Sigmoid colon (tissue), 7 donors: ENCODE results near the gene HSD17B8. TPM values are rescaled to one million over a fixed set of nuclear protein-coding genes. Genes with fewer than 3 reads are reported as not detected.

ENCODE experiments used
- DNase-seq: peaks from one replicate; pipeline ENCODE4 v3.0.0-alpha.2; 2019
- H3K27ac ChIP-seq, 4 donors: fragments of 200-600 bp; sonication (generic); one replicate each; pipeline ENCODE4 v1.5.1; 2016 to 2019; ENCODE audit warnings: mild to moderate bottlenecking in 1 of 4
- H3K27me3 ChIP-seq, 3 donors: fragments of 200-600 bp; sonication (generic); one replicate each; pipeline ENCODE4 v1.5.1; 2019; ENCODE audit warnings: mild to moderate bottlenecking in 1 of 3
- H3K36me3 ChIP-seq, 4 donors: fragments of 200-600 bp; sonication (generic); one replicate each; pipeline ENCODE4 v1.5.1; 2016 to 2019
- H3K4me1 ChIP-seq, 4 donors: fragments of 200-600 bp; sonication (generic); one replicate each; pipeline ENCODE4 v1.5.1; 2017 to 2019
- H3K4me3 ChIP-seq, 4 donors: fragments of 200-600 bp; sonication (generic); one replicate each; pipeline ENCODE4 v1.5.1; 2017 to 2019; ENCODE audit warnings: mild to moderate bottlenecking in 2 of 4, moderate library complexity in 1 of 4
- H3K9me3 ChIP-seq, 4 donors: fragments of 200-600 bp in 3 of 4; sonication (generic) in 3 of 4; one replicate each; pipeline versions ENCODE4 v1.5.1 to v1.6.1; 2013 to 2019
- CTCF ChIP-seq, 4 experiments: fragments of 450-650 bp in 3 of 4; fragments of 200-600 bp in 1 of 4; IDR thresholded peaks; one replicate each; pipeline ENCODE4 v1.5.1; 2016 to 2019; ENCODE audit warnings: antibody characterized with exemption in 4 of 4, mild to moderate bottlenecking in 3 of 4, moderate library complexity in 2 of 4
- EP300 ChIP-seq, 4 donors: sonication (generic); formaldehyde crosslinking; IDR thresholded peaks; one replicate each; pipeline ENCODE4 v1.6.1; 2017; ENCODE audit warnings: antibody characterized with exemption in 4 of 4
- POLR2A ChIP-seq, 2 donors: fragments of 450-650 bp; IDR thresholded peaks; one replicate each; pipeline ENCODE4 v1.6.1; 2016; ENCODE audit warnings: antibody characterized with exemption in 2 of 2, mild to moderate bottlenecking in 2 of 2, moderate library complexity in 2 of 2
- POLR2AphosphoS5 ChIP-seq, 4 donors: sonication (generic); formaldehyde crosslinking; IDR thresholded peaks; one replicate each; pipeline ENCODE4 v1.6.1; 2017; ENCODE audit warnings: antibody characterized with exemption in 4 of 4
- WGBS, 2 donors: extraction: QIAGEN DNeasy Blood & Tissue Kit; methylation state at CpG; one replicate each; pipeline ENCODE4 v1.1.7; 2013; 5-methylcytosine and 5-hydroxymethylcytosine counted together
- intact Hi-C: fragments of 100-400 bp; cut with DNase I; formaldehyde crosslinking; loops from one replicate; pipeline ENCODE4 v1.15.1; 2023
- polyA plus RNA-seq, 3 donors: library from polyadenylated mRNA; stranded (reverse); fragments of 200-250 nt; gene quantifications; one replicate each; pipeline ENCODE4 v1.2.3, GENCODE V29; 2013
- total RNA-seq, 4 donors: library from RNA; depleted of rRNA; stranded (reverse); fragments of >200 nt; gene quantifications; one replicate each; pipeline ENCODE4 v1.1.0, GENCODE V29; 2016
- donor health status: healthy with polysubstance abuse.
- donor health status: Bipolar disorder and iron deficiency.
- donor health status: healthy.

Gene HSD17B8
- total and polyA plus RNA-seq, 7 donors = 17.3 to 27.3 (median 19.0) TPM; not detected in 1

GRCh38 chr6:33198159-33198852 lies 6.1 kb upstream of the HSD17B8 start:
- intact Hi-C loops = no loop called here
- H3K4me1 ChIP-seq = peaks cover 0 to 53% (median 42%) of the 10 kb centered on the region in 4 donors
- no peak for DNase-seq
- peak overlapping the region in 2 of 4 donors; percentile 50 to 98 for H3K27ac ChIP-seq
- TF ChIP-seq POLR2A (IDR thresholded peaks at IDR 0.05) (no peak), POLR2AphosphoS5 (IDR thresholded peaks at IDR 0.05) (no peak), CTCF (IDR thresholded peaks at IDR 0.05) (no peak), EP300 (IDR thresholded peaks at IDR 0.05) (no peak)
- H3K9me3 ChIP-seq = no peaks in the 10 kb centered on the region
- H3K27me3 ChIP-seq = no peaks in the 10 kb centered on the region
- peaks cover 16 to 56% (median 36%) of the 10 kb centered on the region in 4 donors for H3K36me3 ChIP-seq
- 66 to 87% methylated on average over 6 of the region's 6 CpGs for whole genome bisulfite sequencing, 2 donors
- H3K4me3 ChIP-seq = no peak overlapping the region

- intact Hi-C loops = no loop called here
- Histone ChIP-seq H3K27ac (peak overlapping the region; percentile 91 to 98 (median 96)), H3K4me1 (peaks cover 0 to 56% (median 41%) of the 10 kb centered on the region in 4 donors), H3K36me3 (peaks cover 20 to 63% (median 40%) of the 10 kb centered on the region in 4 donors), H3K9me3 (no peaks in the 10 kb centered on the region), H3K27me3 (no peaks in the 10 kb centered on the region), H3K4me3 (peak overlapping the region; percentile 77 to 90 (median 84))
- DNase-seq = no peak
- TF ChIP-seq POLR2A (IDR thresholded peaks at IDR 0.05) (no peak), EP300 (IDR thresholded peaks at IDR 0.05) (no peak), CTCF (IDR thresholded peaks at IDR 0.05) (no peak), POLR2AphosphoS5 (IDR thresholded peaks at IDR 0.05) (no peak)
- WGBS, 2 donors = 31 to 43% methylated on average over 3 of the region's 3 CpGs
Measured at GRCh38 chr6:33198853-33199436, 5.5 kb upstream of the HSD17B8 start.

- intact Hi-C loops = loop anchor here (2.0 to 10.0 kb wide), 7 partner anchors 39 to 1005 kb away; partner anchors contain the start of genes BRD2, GPSM3, PBX2 and RPS18
- peaks cover 0 to 61% (median 46%) of the 10 kb centered on the region in 4 donors for H3K4me1 ChIP-seq
- DNase-seq = peak; percentile 86
- H3K27ac ChIP-seq = peak overlapping the region; percentile 91 to 98 (median 96)
- WGBS, 2 donors = 2% methylated on average over 26 of the region's 26 CpGs
- peak overlapping the region; percentile 77 to 90 (median 84) for H3K4me3 ChIP-seq
- H3K27me3 ChIP-seq = no peaks in the 10 kb centered on the region
- peaks cover 20 to 57% (median 37%) of the 10 kb centered on the region in 4 donors for H3K36me3 ChIP-seq
- no peak for TF ChIP-seq EP300 (IDR thresholded peaks at IDR 0.05)
- TF ChIP-seq POLR2AphosphoS5 (IDR thresholded peaks at IDR 0.05) = no peak
- no peak for TF ChIP-seq POLR2A (IDR thresholded peaks at IDR 0.05)
- no peak for TF ChIP-seq CTCF (IDR thresholded peaks at IDR 0.05)
- H3K9me3 ChIP-seq = no peaks in the 10 kb centered on the region
Measured at GRCh38 chr6:33199687-33200218, 4.7 kb upstream of the HSD17B8 start.

GRCh38 chr6:33200219-33201146 lies 4.0 kb upstream of the HSD17B8 start, which contains the start of the genes RXRB and SLC39A7:
TSS of gene RXRB (minus strand) at chr6:33200665. CDS start at chr6:33200476, 189 bp downstream.
TSS of gene SLC39A7 (plus strand) at chr6:33200867. CDS start at chr6:33201246, 379 bp downstream.
- 0% methylated on average over 68 of the region's 68 CpGs for WGBS, 2 donors
- Histone ChIP-seq H3K9me3 (no peaks in the 10 kb centered on the region), H3K36me3 (peaks cover 20 to 49% (median 29%) of the 10 kb centered on the region in 4 donors), H3K4me1 (peaks cover 0 to 68% (median 52%) of the 10 kb centered on the region in 4 donors), H3K4me3 (peak within 1 kb of the TSS; percentile 77 to 90 (median 84)), H3K27ac (peak within 1 kb of the TSS; percentile 91 to 98 (median 96)), H3K27me3 (no peaks in the 10 kb centered on the region)
- DNase-seq = peak; percentile 100
- intact Hi-C loops = loop anchor here (2.0 to 10.0 kb wide), 7 partner anchors 40 to 1006 kb away; partner anchors contain the start of genes BRD2, GPSM3, PBX2 and RPS18
- peak; percentile 52 to 81 (median 78) for TF ChIP-seq POLR2AphosphoS5 (IDR thresholded peaks at IDR 0.05)
- peak in 1 of 4 donors; percentile 16 for TF ChIP-seq EP300 (IDR thresholded peaks at IDR 0.05)
- peak; percentile 30 to 39 for TF ChIP-seq POLR2A (IDR thresholded peaks at IDR 0.05)
- no peak for TF ChIP-seq CTCF (IDR thresholded peaks at IDR 0.05)
